Memory B cell (primary cell): ENCODE results near the gene CIAO2B.
"Not testable (repeated sequence)": the region's sequence is repeated elsewhere in the genome, so short reads cannot be mapped to it uniquely, and the experiment has no call there.

ENCODE experiments used
- ATAC-seq: fragments of 150-1000 bp; cut with Tn5 transposase; 2 replicates; pipeline ENCODE4 v1.10.0; 2021; ENCODE audit warnings: low read depth, mild to moderate bottlenecking, moderate library complexity
- DNase-seq, 2 donors: peaks; one replicate each; pipeline ENCODE4 v3.0.0; 2022; ENCODE audit warnings: low spot score in 2 of 2
- H3K27ac Mint-ChIP-seq: one replicate; pipeline ENCODE4 v1.8.0; 2022; ENCODE audit warnings: mild to moderate bottlenecking, moderate library complexity, mixed read lengths
- H3K27me3 Mint-ChIP-seq: one replicate; pipeline ENCODE4 v1.8.0; 2022; ENCODE audit warnings: mixed read lengths
- H3K36me3 Mint-ChIP-seq: one replicate; pipeline ENCODE4 v1.8.0; 2022; ENCODE audit warnings: mild to moderate bottlenecking, mixed read lengths
- H3K4me1 Mint-ChIP-seq: one replicate; pipeline ENCODE4 v1.8.0; 2022; ENCODE audit warnings: mixed read lengths
- H3K4me3 Mint-ChIP-seq: one replicate; pipeline ENCODE4 v1.8.0; 2022; ENCODE audit warnings: mild to moderate bottlenecking, moderate library complexity, mixed read lengths
- H3K9me3 Mint-ChIP-seq: one replicate; pipeline ENCODE4 v1.8.0; 2022; ENCODE audit warnings: mixed read lengths

CIAO2B gene

GRCh38 chr16:66949472-66949871, 15.3 kb upstream of the CIAO2B start:
- DNase-seq = no peak
- no peak for ATAC-seq
- no peak overlapping the region for H3K4me3 Mint-ChIP-seq
- H3K4me1 Mint-ChIP-seq = peaks cover 7% of the 10 kb centered on the region
- no peaks in the 10 kb centered on the region for H3K36me3 Mint-ChIP-seq
- H3K27me3 Mint-ChIP-seq = peaks cover 29% of the 10 kb centered on the region
- no peak overlapping the region for H3K27ac Mint-ChIP-seq
- H3K9me3 Mint-ChIP-seq = peaks cover 3% of the 10 kb centered on the region

DNA sequence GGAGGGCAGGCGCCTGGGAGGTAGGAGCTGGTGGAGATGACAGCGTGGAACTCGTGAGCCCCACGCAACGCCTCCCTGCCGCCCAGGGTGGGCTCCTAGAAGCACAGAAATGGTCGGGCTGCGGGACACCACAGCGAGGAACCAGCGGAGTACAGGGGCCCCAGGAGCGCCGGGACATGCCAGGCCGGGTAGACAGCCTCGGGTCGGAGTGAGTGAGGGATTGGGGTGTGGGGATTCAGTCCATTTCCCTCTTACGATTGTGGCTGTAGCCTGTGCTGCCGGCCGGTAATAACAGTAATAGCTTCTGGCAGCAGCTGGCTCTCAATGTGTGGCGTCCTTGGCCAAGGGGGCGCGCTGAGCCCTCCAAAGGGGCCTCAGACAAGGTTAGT, 14.6 kb upstream of the CIAO2B start:
- ATAC-seq = no peak
- no peak overlapping the region for H3K4me3 Mint-ChIP-seq
- peaks cover 27% of the 10 kb centered on the region for H3K27me3 Mint-ChIP-seq
- no peaks in the 10 kb centered on the region for H3K36me3 Mint-ChIP-seq
- H3K9me3 Mint-ChIP-seq = peaks cover 3% of the 10 kb centered on the region
- H3K4me1 Mint-ChIP-seq = peaks cover 7% of the 10 kb centered on the region
- no peak overlapping the region for H3K27ac Mint-ChIP-seq
- DNase-seq = no peak

- H3K27ac Mint-ChIP-seq = no peak overlapping the region
- DNase-seq = no peak
- H3K4me3 Mint-ChIP-seq = peak overlapping the region; percentile 88
- H3K4me1 Mint-ChIP-seq = peaks cover 7% of the 10 kb centered on the region
- H3K27me3 Mint-ChIP-seq = peaks cover 26% of the 10 kb centered on the region
- peaks cover 3% of the 10 kb centered on the region for H3K9me3 Mint-ChIP-seq
- ATAC-seq = no peak
- no peaks in the 10 kb centered on the region for H3K36me3 Mint-ChIP-seq
Observed at GRCh38 chr16:66948134-66948836, 14.1 kb upstream of the CIAO2B start.

DNA sequence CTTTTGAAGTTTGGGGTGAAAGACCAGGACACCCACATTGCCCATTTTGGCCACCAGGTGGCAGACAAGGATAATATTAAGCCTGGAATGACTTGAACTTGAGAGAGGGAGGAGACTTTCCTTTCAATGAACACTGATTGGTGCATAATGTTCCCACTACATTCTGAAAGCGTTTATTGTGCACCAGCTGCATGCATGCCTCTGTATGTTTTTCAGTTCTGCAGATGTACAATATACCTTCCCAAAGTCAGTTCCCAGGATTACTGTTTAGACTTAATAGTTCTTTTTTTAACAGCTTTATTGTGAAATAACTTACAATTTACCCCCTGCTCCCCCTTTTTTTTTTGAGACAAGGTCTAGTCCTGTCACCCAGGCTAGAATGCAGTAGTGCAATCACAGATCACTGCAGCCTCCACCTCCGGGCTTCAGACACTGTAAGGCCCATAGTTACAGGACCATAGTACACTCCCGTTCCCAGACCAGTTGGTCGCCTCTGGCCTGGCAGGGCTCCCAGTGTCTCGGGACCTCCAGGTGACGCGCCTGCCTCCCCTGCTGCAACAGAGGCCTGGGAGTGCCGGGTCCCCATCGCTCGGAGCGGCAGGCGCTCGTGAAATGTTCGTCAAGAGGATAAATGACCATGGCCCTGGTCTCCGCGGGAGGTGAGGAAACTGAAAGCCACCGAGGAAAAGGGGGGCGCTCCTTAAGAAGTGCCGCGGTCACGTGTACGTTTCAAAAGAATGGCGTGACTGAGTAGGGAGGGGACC, 13.3 kb upstream of the CIAO2B start:
- DNase-seq (peak; percentile 77 to 86), ATAC-seq (peak; percentile 89)
- Mint-ChIP-seq H3K27ac (no peak overlapping the region), H3K36me3 (peaks cover 3% of the 10 kb centered on the region), H3K27me3 (peaks cover 22% of the 10 kb centered on the region), H3K4me1 (peaks cover 7% of the 10 kb centered on the region), H3K9me3 (peaks cover 3% of the 10 kb centered on the region), H3K4me3 (peak overlapping the region; percentile 88)

GRCh38 chr16:66946974-66947301, 12.7 kb upstream of the CIAO2B start:
- DNase-seq = no peak
- H3K4me3 Mint-ChIP-seq = no peak overlapping the region
- H3K27ac Mint-ChIP-seq = no peak overlapping the region
- no peak for ATAC-seq
- peaks cover 7% of the 10 kb centered on the region for H3K4me1 Mint-ChIP-seq
- H3K36me3 Mint-ChIP-seq = peaks cover 8% of the 10 kb centered on the region
- peaks cover 3% of the 10 kb centered on the region for H3K9me3 Mint-ChIP-seq
- peaks cover 22% of the 10 kb centered on the region for H3K27me3 Mint-ChIP-seq

GRCh38 chr16:66946541-66946940, 12.3 kb upstream of the CIAO2B start:
- Mint-ChIP-seq H3K27ac (no peak overlapping the region), H3K36me3 (peaks cover 9% of the 10 kb centered on the region), H3K4me3 (no peak overlapping the region), H3K9me3 (peaks cover 3% of the 10 kb centered on the region), H3K4me1 (peaks cover 7% of the 10 kb centered on the region), H3K27me3 (peaks cover 19% of the 10 kb centered on the region)
- DNase-seq (no peak), ATAC-seq (no peak)

DNA sequence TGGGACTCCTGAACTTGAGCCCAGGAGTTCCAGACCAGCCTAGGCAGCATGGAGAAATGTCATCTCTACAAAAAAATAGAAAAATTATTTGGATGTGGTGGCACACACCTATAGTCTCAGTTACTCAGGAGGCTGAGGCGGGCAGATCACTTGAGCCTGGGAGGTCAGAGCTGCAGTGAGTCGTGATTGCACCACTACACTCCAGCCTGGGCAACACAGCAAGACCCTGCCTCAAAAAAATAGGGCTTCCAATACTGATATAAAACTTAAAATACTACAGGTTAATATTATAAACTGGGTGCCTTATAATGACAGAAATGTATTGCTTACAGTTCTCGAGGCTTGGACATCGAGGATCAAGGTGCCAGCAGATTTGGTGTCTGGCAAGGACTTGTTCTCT, 11.7 kb upstream of the CIAO2B start:
- Mint-ChIP-seq H3K9me3 (no peaks in the 10 kb centered on the region), H3K4me3 (no peak overlapping the region), H3K27me3 (peaks cover 16% of the 10 kb centered on the region), H3K27ac (no peak overlapping the region), H3K36me3 (peaks cover 9% of the 10 kb centered on the region), H3K4me1 (peaks cover 7% of the 10 kb centered on the region)
- no peak for DNase-seq
- no peak for ATAC-seq

GRCh38 chr16:66944971-66945370, 10.8 kb upstream of the CIAO2B start:
- not testable (repeated sequence) for H3K4me3 Mint-ChIP-seq, H3K4me1 Mint-ChIP-seq, DNase-seq, H3K27ac Mint-ChIP-seq, H3K9me3 Mint-ChIP-seq, ATAC-seq, H3K36me3 Mint-ChIP-seq
- H3K27me3 Mint-ChIP-seq = peaks cover 13% of the 10 kb centered on the region

- no peak for ATAC-seq
- Mint-ChIP-seq H3K4me3 (no peak overlapping the region), H3K4me1 (peaks cover 7% of the 10 kb centered on the region), H3K27me3 (peaks cover 9% of the 10 kb centered on the region), H3K9me3 (no peaks in the 10 kb centered on the region), H3K36me3 (peaks cover 12% of the 10 kb centered on the region), H3K27ac (no peak overlapping the region)
- no peak for DNase-seq
Observed at GRCh38 chr16:66944054-66944441, 9.8 kb upstream of the CIAO2B start.

DNA sequence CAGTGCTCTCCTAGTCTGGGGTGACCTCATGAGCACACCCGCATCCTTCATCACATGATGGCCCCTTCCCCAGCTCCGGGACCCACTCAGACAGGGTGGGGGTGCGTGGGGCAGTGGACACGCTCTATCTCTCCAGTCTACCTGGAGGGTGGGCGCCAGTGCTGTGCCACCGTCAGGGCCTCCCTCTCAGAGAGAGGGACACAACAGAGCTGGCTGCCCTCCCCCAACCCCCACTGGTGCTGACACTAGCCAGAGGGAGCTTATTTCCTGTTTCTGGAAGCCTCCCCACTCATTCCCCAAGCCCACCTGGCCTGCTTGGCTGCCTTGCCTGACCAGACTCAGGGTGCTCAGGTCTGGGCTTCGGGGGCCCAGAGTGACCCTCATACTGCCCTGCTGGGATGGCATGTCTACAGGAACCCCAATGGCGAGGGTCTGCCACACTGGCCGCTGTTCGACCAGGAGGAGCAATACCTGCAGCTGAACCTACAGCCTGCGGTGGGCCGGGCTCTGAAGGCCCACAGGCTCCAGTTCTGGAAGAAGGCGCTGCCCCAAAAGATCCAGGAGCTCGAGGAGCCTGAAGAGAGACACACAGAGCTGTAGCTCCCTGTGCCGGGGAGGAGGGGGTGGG, 9.3 kb upstream of the CIAO2B start:
- H3K4me1 Mint-ChIP-seq = peaks cover 5% of the 10 kb centered on the region
- no peak overlapping the region for H3K4me3 Mint-ChIP-seq
- H3K9me3 Mint-ChIP-seq = no peaks in the 10 kb centered on the region
- H3K27ac Mint-ChIP-seq = no peak overlapping the region
- peaks cover 12% of the 10 kb centered on the region for H3K36me3 Mint-ChIP-seq
- DNase-seq (no peak), ATAC-seq (no peak)
- peaks cover 5% of the 10 kb centered on the region for H3K27me3 Mint-ChIP-seq

- Mint-ChIP-seq H3K4me3 (no peak overlapping the region), H3K27ac (no peak overlapping the region), H3K27me3 (no peaks in the 10 kb centered on the region), H3K4me1 (peaks cover under 1% of the 10 kb centered on the region), H3K9me3 (no peaks in the 10 kb centered on the region), H3K36me3 (peaks cover 12% of the 10 kb centered on the region)
- no peak for DNase-seq
- ATAC-seq = no peak
Observed at GRCh38 chr16:66942981-66943380, 8.8 kb upstream of the CIAO2B start.

DNA sequence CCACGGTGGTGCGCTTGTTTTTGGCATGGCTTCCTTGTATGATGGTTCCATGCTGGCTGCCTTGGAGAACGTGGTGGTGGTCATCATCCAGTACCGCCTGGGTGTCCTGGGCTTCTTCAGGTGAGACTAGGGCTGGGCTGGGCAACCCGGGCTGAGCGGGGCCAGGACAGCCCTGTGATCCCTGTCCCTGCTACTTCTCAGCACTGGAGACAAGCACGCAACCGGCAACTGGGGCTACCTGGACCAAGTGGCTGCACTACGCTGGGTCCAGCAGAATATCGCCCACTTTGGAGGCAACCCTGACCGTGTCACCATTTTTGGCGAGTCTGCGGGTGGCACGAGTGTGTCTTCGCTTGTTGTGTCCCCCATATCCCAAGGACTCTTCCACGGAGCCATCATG, 6.0 kb upstream of the CIAO2B start:
- no peak for ATAC-seq
- H3K4me1 Mint-ChIP-seq = peaks cover 15% of the 10 kb centered on the region
- H3K4me3 Mint-ChIP-seq = no peak overlapping the region
- no peak overlapping the region for H3K27ac Mint-ChIP-seq
- DNase-seq = no peak
- no peaks in the 10 kb centered on the region for H3K27me3 Mint-ChIP-seq
- peaks cover 12% of the 10 kb centered on the region for H3K36me3 Mint-ChIP-seq
- no peaks in the 10 kb centered on the region for H3K9me3 Mint-ChIP-seq

DNA sequence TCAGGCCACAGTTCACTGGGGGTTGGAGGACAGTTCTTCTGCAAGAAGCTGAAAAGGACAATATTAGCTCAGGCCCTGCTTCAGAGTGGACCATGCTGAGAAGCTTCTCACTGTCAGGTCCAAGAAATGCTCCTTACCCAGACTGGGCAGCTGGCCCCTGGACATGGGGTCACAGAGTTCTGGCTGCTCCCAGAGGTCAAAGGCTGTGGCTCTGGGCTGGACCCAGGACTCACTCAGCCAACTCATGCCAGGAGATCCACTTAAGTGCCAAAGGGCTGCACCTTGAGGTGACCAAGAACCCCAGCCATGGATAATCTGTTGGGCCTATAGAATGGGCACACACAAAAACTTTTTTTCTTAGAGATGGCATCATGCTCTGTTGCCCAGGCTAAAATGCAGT, 5.2 kb upstream of the CIAO2B start:
- H3K27me3 Mint-ChIP-seq = no peaks in the 10 kb centered on the region
- H3K27ac Mint-ChIP-seq = no peak overlapping the region
- H3K36me3 Mint-ChIP-seq = peaks cover 12% of the 10 kb centered on the region

DNA sequence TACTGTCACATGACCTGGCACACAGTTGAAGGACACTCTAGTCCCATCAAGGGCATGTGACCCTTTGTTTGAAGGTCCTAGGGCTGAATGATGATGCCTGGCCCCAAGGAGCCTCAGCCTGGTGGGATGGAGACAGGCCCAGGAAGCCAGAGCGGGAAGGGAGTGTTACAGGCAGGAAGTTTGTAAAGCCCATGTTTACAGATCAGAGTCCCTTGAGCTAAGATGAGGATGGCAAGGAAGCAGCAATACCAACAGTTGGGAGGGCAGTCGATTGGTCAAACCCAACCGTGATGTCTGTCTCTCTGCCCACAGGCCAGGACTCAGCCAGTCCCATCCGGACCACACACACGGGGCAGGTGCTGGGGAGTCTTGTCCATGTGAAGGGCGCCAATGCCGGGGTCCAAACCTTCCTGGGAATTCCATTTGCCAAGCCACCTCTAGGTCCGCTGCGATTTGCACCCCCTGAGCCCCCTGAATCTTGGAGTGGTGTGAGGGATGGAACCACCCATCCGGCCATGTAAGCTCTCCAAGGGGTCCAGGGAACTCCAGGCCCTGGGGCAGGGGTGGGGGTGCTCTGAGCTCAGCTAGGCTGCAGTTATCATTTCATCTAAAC, 3.6 kb upstream of the CIAO2B start:
- no peak for ATAC-seq
- no peak for DNase-seq
- Mint-ChIP-seq H3K4me3 (no peak overlapping the region), H3K9me3 (no peaks in the 10 kb centered on the region), H3K27ac (no peak overlapping the region), H3K4me1 (peaks cover 34% of the 10 kb centered on the region), H3K27me3 (no peaks in the 10 kb centered on the region), H3K36me3 (peaks cover 12% of the 10 kb centered on the region)

More for the DNA sequence above, 5.2 kb upstream of the CIAO2B start:
- Mint-ChIP-seq H3K4me1 (peaks cover 18% of the 10 kb centered on the region), H3K9me3 (no peaks in the 10 kb centered on the region), H3K4me3 (no peak overlapping the region)
- no peak for DNase-seq
- ATAC-seq = no peak
